ENCODE data around the gene FUBP3.

DNA sequence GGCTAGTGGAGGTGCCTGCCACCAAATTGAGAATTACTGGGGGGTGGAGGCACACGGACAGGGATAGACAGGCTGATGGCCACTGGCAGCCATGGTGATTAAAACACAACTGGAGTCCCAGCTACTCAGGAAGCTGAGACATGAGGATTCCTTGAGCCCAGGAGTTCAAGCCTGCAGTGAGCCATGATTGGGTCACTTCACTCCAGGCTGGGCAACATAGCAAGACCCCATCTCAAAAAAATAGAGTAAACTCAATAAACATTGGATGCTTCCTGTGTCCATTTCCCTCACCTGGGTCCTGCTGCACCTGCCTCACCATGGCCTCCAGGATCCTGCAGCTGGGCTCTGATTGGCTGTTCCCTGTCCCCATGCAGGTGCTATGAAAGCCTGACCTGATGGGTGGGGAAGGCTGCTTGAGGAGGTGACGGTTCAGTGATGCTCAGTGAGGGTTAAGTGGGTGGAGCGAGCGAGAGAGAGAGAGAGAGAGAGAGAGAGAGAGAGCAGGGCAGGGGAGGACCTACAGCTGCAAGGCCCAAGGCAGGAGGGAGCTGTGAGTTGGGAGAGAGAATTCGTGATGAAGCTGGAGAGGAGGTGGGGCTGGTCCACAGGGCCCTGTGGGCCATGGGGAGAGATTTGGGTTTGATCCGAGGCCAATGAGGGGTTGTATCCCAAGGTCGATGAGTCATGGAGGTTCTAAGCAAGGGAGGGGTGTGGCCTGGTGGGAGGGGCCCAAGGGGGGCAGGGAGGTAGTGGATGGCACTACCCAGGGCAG, 36.7 kb upstream of the FUBP3 start:
- TF ChIP-seq, protein P1, sequence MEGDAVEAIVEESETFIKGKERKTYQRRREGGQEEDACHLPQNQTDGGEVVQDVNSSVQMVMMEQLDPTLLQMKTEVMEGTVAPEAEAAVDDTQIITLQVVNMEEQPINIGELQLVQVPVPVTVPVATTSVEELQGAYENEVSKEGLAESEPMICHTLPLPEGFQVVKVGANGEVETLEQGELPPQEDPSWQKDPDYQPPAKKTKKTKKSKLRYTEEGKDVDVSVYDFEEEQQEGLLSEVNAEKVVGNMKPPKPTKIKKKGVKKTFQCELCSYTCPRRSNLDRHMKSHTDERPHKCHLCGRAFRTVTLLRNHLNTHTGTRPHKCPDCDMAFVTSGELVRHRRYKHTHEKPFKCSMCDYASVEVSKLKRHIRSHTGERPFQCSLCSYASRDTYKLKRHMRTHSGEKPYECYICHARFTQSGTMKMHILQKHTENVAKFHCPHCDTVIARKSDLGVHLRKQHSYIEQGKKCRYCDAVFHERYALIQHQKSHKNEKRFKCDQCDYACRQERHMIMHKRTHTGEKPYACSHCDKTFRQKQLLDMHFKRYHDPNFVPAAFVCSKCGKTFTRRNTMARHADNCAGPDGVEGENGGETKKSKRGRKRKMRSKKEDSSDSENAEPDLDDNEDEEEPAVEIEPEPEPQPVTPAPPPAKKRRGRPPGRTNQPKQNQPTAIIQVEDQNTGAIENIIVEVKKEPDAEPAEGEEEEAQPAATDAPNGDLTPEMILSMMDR (IDR thresholded peaks at IDR 0.05): no peak
- no peak for TF ChIP-seq POLR2A (IDR thresholded peaks at IDR 0.05)
